Measurements from ENCODE around the gene LRRC26. TPM values are rescaled to one million over a fixed set of nuclear protein-coding genes. Genes with fewer than 3 reads are reported as not detected.

The LRRC26 gene
- total and polyA plus RNA-seq, 8 donors: 1.00 to 440 (median 5.7) TPM; not detected in 2

DNA sequence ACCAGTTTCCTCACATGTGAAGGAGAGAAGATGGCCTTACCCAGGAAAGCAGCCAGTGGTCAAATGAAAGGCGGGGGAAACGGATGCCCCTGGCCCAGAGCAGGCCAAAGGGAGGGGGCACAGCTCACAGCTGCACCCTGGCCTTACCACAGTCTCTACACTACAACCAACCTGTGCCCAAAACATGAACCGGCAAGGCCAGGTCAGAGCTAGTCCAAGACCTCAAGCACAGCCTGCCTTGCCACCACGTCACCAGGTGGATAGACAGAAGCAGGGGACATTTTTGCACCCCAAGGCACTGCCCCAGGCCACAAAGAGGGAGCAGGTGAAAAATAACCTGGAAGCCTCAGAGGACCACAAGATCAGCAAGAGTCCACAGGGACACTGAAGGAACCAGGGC, 26.4 kb downstream of the LRRC26 start:
- H3K9me3 ChIP-seq: no peaks in the 10 kb centered on the region
- WGBS, 5 donors: 49 to 76% (median 54%) methylated on average over 4 of the region's 4 CpGs
- no peak overlapping the region for H3K27ac ChIP-seq
- H3K4me1 ChIP-seq: peaks cover 6 to 11% (median 10%) of the 10 kb centered on the region in 4 donors
- intact Hi-C loops (cut with DNase I; ENCODE audit: low total_unique reads): no loop called here
- TF ChIP-seq EP300 (IDR thresholded peaks at IDR 0.05) (no peak), POLR2AphosphoS5 (IDR thresholded peaks at IDR 0.05) (no peak)
- no peak for DNase-seq
- no peak overlapping the region for H3K4me3 ChIP-seq
- H3K27me3 ChIP-seq: peaks cover 33 to 94% (median 75%) of the 10 kb centered on the region in 3 donors
- H3K36me3 ChIP-seq: no peaks in the 10 kb centered on the region

DNA sequence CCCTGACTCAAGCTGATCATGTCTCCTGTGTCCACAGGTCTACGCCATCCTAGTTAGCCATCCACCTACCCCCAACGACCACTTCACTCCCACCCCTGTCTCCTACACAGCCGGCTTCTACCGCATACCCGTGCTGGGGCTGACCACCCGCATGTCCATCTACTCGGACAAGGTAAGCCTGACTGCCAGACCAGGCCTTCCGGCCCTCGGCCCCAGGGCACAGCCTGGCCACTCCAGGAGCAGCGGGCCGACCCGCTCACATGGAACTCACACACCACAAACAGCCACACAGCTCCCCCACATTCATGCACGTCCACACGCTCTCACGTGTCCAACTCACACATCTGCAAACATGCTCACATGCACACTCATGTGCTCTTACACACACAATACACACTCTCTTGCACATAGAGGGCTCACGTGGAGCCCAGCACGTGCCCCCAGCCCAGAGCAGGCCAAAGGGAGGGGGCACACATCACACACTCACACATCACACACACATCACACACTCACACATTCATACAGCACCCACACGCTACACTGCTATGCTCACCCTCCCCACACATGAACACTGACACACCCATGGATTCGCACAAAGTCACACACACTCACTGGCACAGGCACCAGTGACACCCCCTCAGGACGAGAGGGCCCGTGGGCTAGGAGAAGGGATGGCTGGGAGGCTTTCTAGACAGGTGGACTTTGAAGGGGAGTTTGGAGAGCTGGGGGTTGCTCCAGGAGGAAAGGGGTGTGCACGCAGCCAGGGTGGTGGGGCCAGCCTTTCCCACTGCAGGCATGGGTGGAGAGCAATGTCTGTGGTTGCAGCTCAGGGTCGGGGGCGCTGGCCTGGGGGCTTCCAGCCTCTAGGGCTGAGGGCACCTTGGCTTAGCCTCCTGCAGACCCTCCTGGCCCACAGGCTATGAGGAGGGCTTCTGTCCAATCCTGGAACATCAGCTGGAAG, 27.6 kb downstream of the LRRC26 start:
- 68 to 74% (median 71%) methylated on average over 22 to 24 of the region's 24 CpGs for WGBS, 5 donors
- DNase-seq: no peak
- TF ChIP-seq POLR2A (IDR thresholded peaks at IDR 0.05) (no peak), EP300 (IDR thresholded peaks at IDR 0.05) (no peak), POLR2AphosphoS5 (IDR thresholded peaks at IDR 0.05) (no peak)
- TF ChIP-seq, protein P1, sequence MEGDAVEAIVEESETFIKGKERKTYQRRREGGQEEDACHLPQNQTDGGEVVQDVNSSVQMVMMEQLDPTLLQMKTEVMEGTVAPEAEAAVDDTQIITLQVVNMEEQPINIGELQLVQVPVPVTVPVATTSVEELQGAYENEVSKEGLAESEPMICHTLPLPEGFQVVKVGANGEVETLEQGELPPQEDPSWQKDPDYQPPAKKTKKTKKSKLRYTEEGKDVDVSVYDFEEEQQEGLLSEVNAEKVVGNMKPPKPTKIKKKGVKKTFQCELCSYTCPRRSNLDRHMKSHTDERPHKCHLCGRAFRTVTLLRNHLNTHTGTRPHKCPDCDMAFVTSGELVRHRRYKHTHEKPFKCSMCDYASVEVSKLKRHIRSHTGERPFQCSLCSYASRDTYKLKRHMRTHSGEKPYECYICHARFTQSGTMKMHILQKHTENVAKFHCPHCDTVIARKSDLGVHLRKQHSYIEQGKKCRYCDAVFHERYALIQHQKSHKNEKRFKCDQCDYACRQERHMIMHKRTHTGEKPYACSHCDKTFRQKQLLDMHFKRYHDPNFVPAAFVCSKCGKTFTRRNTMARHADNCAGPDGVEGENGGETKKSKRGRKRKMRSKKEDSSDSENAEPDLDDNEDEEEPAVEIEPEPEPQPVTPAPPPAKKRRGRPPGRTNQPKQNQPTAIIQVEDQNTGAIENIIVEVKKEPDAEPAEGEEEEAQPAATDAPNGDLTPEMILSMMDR (IDR thresholded peaks at IDR 0.05): no peak
- peaks cover 7 to 11% (median 10%) of the 10 kb centered on the region in 4 donors for H3K4me1 ChIP-seq
- no peaks in the 10 kb centered on the region for H3K36me3 ChIP-seq
- no peak overlapping the region for H3K4me3 ChIP-seq
- no peak overlapping the region for H3K27ac ChIP-seq
- no peaks in the 10 kb centered on the region for H3K9me3 ChIP-seq
- peaks cover 45 to 94% (median 82%) of the 10 kb centered on the region in 3 donors for H3K27me3 ChIP-seq
- intact Hi-C loops (cut with DNase I; ENCODE audit: low total_unique reads): no loop called here

DNA sequence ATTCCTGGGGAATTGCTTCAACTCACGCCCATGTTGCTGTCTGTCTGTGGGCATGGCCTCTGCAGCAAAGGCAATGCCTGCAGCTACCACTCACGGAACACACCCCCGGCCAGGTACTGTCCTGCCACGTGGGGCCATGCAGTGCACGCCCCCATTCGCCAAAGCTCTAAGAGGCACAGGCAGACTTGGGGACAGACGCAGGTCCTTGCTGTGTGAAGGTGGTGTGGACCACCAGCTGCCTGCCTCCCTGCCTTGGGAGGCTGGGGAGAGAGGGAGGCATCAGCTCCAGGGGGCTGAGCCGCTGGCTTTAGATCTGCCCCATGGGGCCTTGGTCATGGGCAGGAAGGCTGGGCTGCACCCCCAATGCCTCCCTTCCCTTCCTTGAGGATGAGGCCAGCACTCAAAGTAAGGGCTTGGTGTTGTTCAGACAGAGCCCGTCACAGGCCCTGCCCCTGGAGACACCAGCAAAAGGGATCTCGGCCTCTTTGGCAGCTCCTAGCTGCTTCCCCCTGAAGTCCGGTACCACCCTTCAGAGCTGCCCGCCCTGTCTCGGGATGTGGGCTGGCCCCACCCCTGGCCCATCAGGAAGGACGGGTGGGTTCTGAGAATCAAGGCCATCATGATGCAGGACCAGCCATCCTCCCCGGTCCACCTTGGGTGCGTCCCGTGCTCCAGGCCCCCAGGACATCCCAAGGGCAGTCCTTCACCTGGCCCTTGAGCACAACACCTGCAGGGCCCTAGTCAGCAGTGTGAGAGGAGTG, 28.6 kb downstream of the LRRC26 start:
- 71 to 82% (median 76%) methylated on average over 12 to 17 of the region's 17 CpGs for WGBS, 5 donors
- TF ChIP-seq POLR2A (IDR thresholded peaks at IDR 0.05) (no peak), EP300 (IDR thresholded peaks at IDR 0.05) (no peak), POLR2AphosphoS5 (IDR thresholded peaks at IDR 0.05) (no peak)
- TF ChIP-seq, protein P1 (IDR thresholded peaks at IDR 0.05): no peak
- H3K27me3 ChIP-seq: peaks cover 47 to 94% (median 82%) of the 10 kb centered on the region in 3 donors
- H3K4me3 ChIP-seq: no peak overlapping the region
- H3K9me3 ChIP-seq: no peaks in the 10 kb centered on the region
- H3K27ac ChIP-seq: no peak overlapping the region
- H3K36me3 ChIP-seq: no peaks in the 10 kb centered on the region
- intact Hi-C loops (cut with DNase I; ENCODE audit: low total_unique reads): no loop called here
- H3K4me1 ChIP-seq: peaks cover 7 to 11% (median 10%) of the 10 kb centered on the region in 4 donors
- DNase-seq: no peak

DNA sequence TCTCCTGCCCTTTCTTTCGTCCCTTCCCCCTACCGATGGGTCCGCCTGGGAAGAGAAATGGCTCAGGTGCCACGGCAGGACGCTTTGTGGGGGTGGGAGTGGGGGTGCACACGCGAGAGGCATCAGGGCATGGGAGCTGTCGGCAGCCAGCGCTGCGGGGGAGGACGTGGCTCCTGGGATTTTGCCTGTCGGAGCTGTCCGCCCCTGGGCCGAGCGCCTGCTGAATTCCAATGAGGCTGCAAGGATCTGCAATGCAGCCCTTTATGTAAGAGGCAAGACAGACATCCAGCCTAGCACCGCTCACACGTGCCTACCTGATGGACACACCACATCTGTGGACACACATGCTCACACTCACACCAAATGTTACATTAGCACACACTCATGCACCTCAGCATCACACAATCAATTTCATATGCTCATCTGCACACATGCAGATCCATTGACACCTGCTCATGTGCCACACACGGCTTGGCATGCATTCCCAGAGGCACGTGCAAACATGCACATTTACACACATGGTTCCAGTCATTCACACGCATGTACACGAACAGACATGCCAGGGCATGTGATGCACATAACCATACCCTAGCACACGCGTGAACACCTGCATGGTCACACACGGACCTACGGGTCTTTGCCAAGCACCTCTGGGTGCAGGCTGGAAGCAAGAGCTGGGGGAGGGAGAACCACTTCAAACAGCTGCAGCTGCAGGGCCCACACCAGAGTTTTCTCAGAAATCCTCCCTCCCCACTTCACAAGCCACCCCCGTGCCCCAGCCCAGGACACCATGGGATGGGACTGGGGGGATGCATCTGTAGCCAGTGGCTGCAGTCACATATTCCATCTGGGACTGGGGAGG, 29.5 kb downstream of the LRRC26 start:
- Histone ChIP-seq H3K4me3 (no peak overlapping the region), H3K9me3 (no peaks in the 10 kb centered on the region), H3K27me3 (peaks cover 50 to 94% (median 80%) of the 10 kb centered on the region in 3 donors), H3K4me1 (peaks cover 7 to 11% (median 10%) of the 10 kb centered on the region in 4 donors), H3K27ac (no peak overlapping the region), H3K36me3 (no peaks in the 10 kb centered on the region)
- WGBS, 5 donors: 55 to 63% (median 62%) methylated on average over 24 to 26 of the region's 26 CpGs
- no peak for TF ChIP-seq EP300 (IDR thresholded peaks at IDR 0.05)
- TF ChIP-seq, protein P1 (IDR thresholded peaks at IDR 0.05): no peak
- no peak for TF ChIP-seq POLR2A (IDR thresholded peaks at IDR 0.05)
- no peak for TF ChIP-seq POLR2AphosphoS5 (IDR thresholded peaks at IDR 0.05)
- intact Hi-C loops (cut with DNase I; ENCODE audit: low total_unique reads): no loop called here
- no peak for DNase-seq

Measured in stomach (tissue), 9 donors.